K562 (cell line): ENCODE data around the gene RAB12. TPM values are rescaled to one million over a fixed set of nuclear protein-coding genes. Genes with fewer than 3 reads are reported as not detected.
"Not testable (repeated sequence)": the region's sequence is repeated elsewhere in the genome, so short reads cannot be mapped to it uniquely, and the experiment has no call there.

ENCODE experiments used
- ATAC-seq: fragments of 200-7000 bp; cut with Tn5 transposase; 3 replicates; pipeline ENCODE4 v1.9.1; 2020; ENCODE audit warnings: moderate library complexity
- BruUV-seq: library from RNA; stranded (reverse); fragments of 400-500 nt; replicated peaks from 2 replicates; lab custom pipeline; 2021; lab: Mats Ljungman, UMichigan
- CTCF ChIA-PET: fragments of 300-600 bp; formaldehyde crosslinking; extraction: SDS; loops from one replicate; lab custom pipeline; 2021; ENCODE audit warnings: low intra/inter-chr PET ratio; lab: Yijun Ruan, JAX
- POLR2A ChIA-PET: fragments of 300-600, 350-650 bp; sonication (Branson Sonifier 250); formaldehyde crosslinking; extraction: SDS; loops from one replicate; lab custom pipeline; 2021; ENCODE audit warnings: antibody characterized with exemption, inconsistent platforms; lab: Yijun Ruan, JAX
- DNase-seq, 4 experiments: peaks; one replicate each; pipeline versions ENCODE4 v3.0.0 to v3.0.0-alpha.2; 2011 to 2018; ENCODE audit warnings: low spot score in 3 of 4, mixed read lengths in 3 of 4; ENCODE audit errors: extremely low read depth in 1 of 4
- FAIRE-seq: peaks from 2 replicates; lab custom pipeline; 2011; peaks lifted over from hg19 to GRCh38; lab: Jason Lieb, UNC
- H2AFZ ChIP-seq: 2 replicates; pipeline ENCODE4 v1.6.0; 2011; ENCODE audit warnings: low read depth, low read length, control low read depth, inconsistent platforms
- H3K27ac ChIP-seq: fragments of 200-600 bp; 3 replicates; pipeline ENCODE4 v1.8.0; 2011; ENCODE audit warnings: low read depth, mild to moderate bottlenecking, control low read depth, inconsistent platforms, low read length, moderate library complexity, mixed read lengths; ENCODE audit errors: extremely low read depth
- H3K27me3 ChIP-seq, 2 experiments: fragments of 300-600 bp in 1 of 2; 2 replicates in 1 of 2; 3 replicates in 1 of 2; pipeline versions ENCODE4 v1.6.0 to v1.8.0; 2011; ENCODE audit warnings: inconsistent platforms in 2 of 2, low read length in 2 of 2, mild to moderate bottlenecking in 1 of 2, mixed read lengths in 1 of 2, moderate library complexity in 1 of 2; ENCODE audit not compliant: control insufficient read depth in 2 of 2, insufficient read depth in 2 of 2
- H3K36me3 ChIP-seq: fragments of 300-600 bp; 3 replicates; pipeline ENCODE4 v1.8.0; 2011; ENCODE audit warnings: mild to moderate bottlenecking, low read length, inconsistent platforms; ENCODE audit not compliant: control insufficient read depth, insufficient read depth
- H3K4me1 ChIP-seq, 2 experiments: fragments of 200-600 bp in 1 of 2; replicated peaks in 1 of 2; 2 replicates in 1 of 2; 3 replicates in 1 of 2; pipeline versions ENCODE4 v1.5.1 to v1.8.0; 2011; ENCODE audit warnings: inconsistent platforms in 2 of 2, low read length in 2 of 2, mild to moderate bottlenecking in 1 of 2, mixed read lengths in 1 of 2, moderate library complexity in 1 of 2; ENCODE audit not compliant: control insufficient read depth in 2 of 2, insufficient read depth in 2 of 2
- H3K4me2 ChIP-seq: 2 replicates; pipeline ENCODE4 v1.6.1; 2011; ENCODE audit warnings: low read length, control low read depth, inconsistent platforms, mixed read lengths; ENCODE audit not compliant: insufficient read depth
- H3K4me3 ChIP-seq: fragments of 200-600 bp; sonication (generic), shearing (Covaris generic); 2 replicates; pipeline ENCODE4 v1.5.1; 2016; ENCODE audit warnings: control low read depth, inconsistent platforms
- H3K79me2 ChIP-seq: fragments of 200-600 bp; 3 replicates; pipeline ENCODE4 v1.8.0; 2011; ENCODE audit warnings: low read length, inconsistent platforms; ENCODE audit not compliant: control insufficient read depth, insufficient read depth
- H3K9ac ChIP-seq, 2 experiments: 2 replicates each; pipeline versions ENCODE4 v1.6.0 to v1.6.1; 2011; ENCODE audit warnings: low read depth in 2 of 2, low read length in 2 of 2, control low read depth in 1 of 2, inconsistent platforms in 1 of 2, mild to moderate bottlenecking in 1 of 2, mixed read lengths in 1 of 2; ENCODE audit not compliant: insufficient read depth in 1 of 2
- H3K9me1 ChIP-seq: one replicate; pipeline ENCODE4 v1.6.0; 2011; ENCODE audit warnings: inconsistent platforms, mild to moderate bottlenecking, low read length, moderate library complexity; ENCODE audit not compliant: control insufficient read depth, insufficient read depth
- H3K9me3 ChIP-seq: replicated peaks from 2 replicates; pipeline ENCODE4 v1.5.1; 2011; ENCODE audit warnings: low read depth, low read length, inconsistent platforms; ENCODE audit not compliant: control insufficient read depth, insufficient read depth
- H4K20me1 ChIP-seq: replicated peaks from 2 replicates; pipeline ENCODE4 v1.6.1; 2011; ENCODE audit warnings: low read length, inconsistent platforms, mixed read lengths; ENCODE audit not compliant: control insufficient read depth, insufficient read depth
- BCL6 ChIP-seq: fragments of 250-450 bp; sonication (Bioruptor Pico); IDR thresholded peaks from 2 replicates; pipeline ENCODE4 v1.4.0; 2020
- CBX5 ChIP-seq: IDR thresholded peaks from 2 replicates; pipeline ENCODE4 v1.6.1; 2014; ENCODE audit warnings: low read depth, borderline replicate concordance
- HDGF ChIP-seq: fragments of 450-650 bp; IDR thresholded peaks from 2 replicates; pipeline ENCODE4 v1.6.1; 2016
- JUN ChIP-seq, 2 experiments: sonication (generic) in 1 of 2; formaldehyde crosslinking in 1 of 2; IDR thresholded peaks; 2 replicates each; pipeline versions ENCODE4 v1.6.1 to v1.8.0; 2012 to 2022; ENCODE audit warnings: borderline replicate concordance in 2 of 2, mild to moderate bottlenecking in 2 of 2, improper control_type of control experiment in 1 of 2, low read depth in 1 of 2, low read length in 1 of 2, missing genetic modification reagents in 1 of 2
- MCM7 ChIP-seq, 2 experiments: fragments of 450-650 bp; IDR thresholded peaks; 2 replicates each; pipeline ENCODE4 v1.6.1; 2016 to 2018
- NCOA1 ChIP-seq: fragments of 450-650 bp; IDR thresholded peaks from 2 replicates; pipeline ENCODE4 v1.6.1; 2016; ENCODE audit warnings: low read depth
- POLR2H ChIP-seq: IDR thresholded peaks from 2 replicates; pipeline ENCODE4 v1.6.1; 2016; ENCODE audit warnings: missing genetic modification characterization, low read depth, mild to moderate bottlenecking, control low read depth, missing compliant biosample characterization, moderate library complexity
- ZNF140 ChIP-seq: fragments of 250-450 bp; sonication (Bioruptor Pico); IDR thresholded peaks from 2 replicates; pipeline ENCODE4 v1.8.0; 2021; ENCODE audit warnings: moderate library complexity, mild to moderate bottlenecking, inconsistent platforms
- WGBS: fragments of 100-300 bp; shearing (Covaris generic); methylation state at CpG from one replicate; pipeline ENCODE4 v1.1.6; 2016; ENCODE audit warnings: low coverage, mixed read lengths; ENCODE audit not compliant: insufficient coverage; ENCODE audit errors: missing lambda C conversion rate; 5-methylcytosine and 5-hydroxymethylcytosine counted together
- in situ Hi-C: fragments of 300-500 bp; cut with MboI; formaldehyde crosslinking; loops from 4 replicates; pipeline ENCODE4 v1.15.0; 2018; ENCODE audit warnings: inconsistent platforms, mixed read lengths
- intact Hi-C: fragments of 100-400 bp; cut with micrococcal nuclease; formaldehyde crosslinking; loops from 2 replicates; pipeline ENCODE4 v1.14.2; 2022
- polyA plus RNA-seq, 8 experiments: library from polyadenylated mRNA; depleted of rRNA in 4 of 8; stranded (reverse) in 5 of 8; unstranded in 3 of 8; fragments of >200 nt; fragmentation: Nextera tagmentation in 2 of 8; fragmentation: Illumina TruSeq in 1 of 8; extraction: Ambion mirVana in 2 of 8; extraction: Trizol in 1 of 8; gene quantifications; 2 replicates each; pipeline versions ENCODE4 v1.2.1 to v1.2.3, GENCODE V29; 2011 to 2014; ENCODE audit warnings: inconsistent platforms in 1 of 8, missing spikeins in 1 of 8
- total RNA-seq, 7 experiments: library from RNA; depleted of rRNA in 6 of 7; stranded (reverse); fragments of >200 nt in 6 of 7; fragmentation: Illumina TruSeq in 2 of 7; extraction: Trizol in 2 of 7; gene quantifications; 2 replicates each; pipeline versions ENCODE4 v1.2.1 to v1.2.3, GENCODE V29; 2011 to 2021; ENCODE audit warnings: low replicate concordance in 1 of 7
- TF ChIP-seq, protein P1 (sequence below), 2 experiments: fragments of 250-450 bp in 1 of 2; fragments of 450-650 bp in 1 of 2; sonication (Bioruptor Pico) in 1 of 2; IDR thresholded peaks; 2 replicates each; pipeline versions ENCODE4 v1.6.1 to v1.8.0; 2016 to 2021; ENCODE audit warnings: mild to moderate bottlenecking in 2 of 2, moderate library complexity in 2 of 2, missing compliant biosample characterization in 1 of 2, missing genetic modification characterization in 1 of 2
- TF ChIP-seq, protein P2 (sequence below): fragments of 250-450 bp; sonication (Bioruptor Pico); IDR thresholded peaks from 2 replicates; pipeline ENCODE4 v1.5.0; 2021
- TF ChIP-seq, protein P3 (sequence below): sonication (generic); formaldehyde crosslinking; IDR thresholded peaks from 2 replicates; pipeline ENCODE4 v1.8.0; 2022; ENCODE audit warnings: missing genetic modification reagents, mild to moderate bottlenecking, borderline replicate concordance

Gene RAB12
- total and polyA plus RNA-seq, 9 of the 15 experiments (the other 6 are each of a cell fraction or from before 2014, with no cell fraction given), result 0.48 to 21.6 (median 18.8) TPM

DNA sequence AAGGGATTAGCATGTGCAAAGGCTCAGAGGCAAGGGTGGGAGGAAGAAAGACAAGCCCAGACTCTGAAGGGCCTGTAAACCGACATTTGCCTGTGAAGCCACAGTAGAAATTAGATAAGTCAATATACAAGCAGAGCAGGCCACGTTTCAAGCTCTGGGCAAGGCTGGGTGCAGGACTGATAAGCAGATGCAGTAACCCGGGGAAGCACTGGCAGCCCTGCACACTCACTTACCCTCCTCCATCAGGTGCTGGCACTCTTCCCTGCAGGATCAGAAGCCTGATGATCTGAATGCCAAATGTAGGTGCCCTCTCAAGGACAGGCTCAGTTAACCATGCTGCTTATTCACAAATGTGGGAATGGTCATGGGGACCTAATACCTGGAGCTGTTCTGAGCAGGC, 46.3 kb upstream of the RAB12 start (continued):
- TF ChIP-seq, protein P1, sequence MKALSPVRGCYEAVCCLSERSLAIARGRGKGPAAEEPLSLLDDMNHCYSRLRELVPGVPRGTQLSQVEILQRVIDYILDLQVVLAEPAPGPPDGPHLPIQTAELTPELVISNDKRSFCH (CRISPR knock-in tag; IDR thresholded peaks at IDR 0.05), result no peak
- TF ChIP-seq, protein P1 (tag; IDR thresholded peaks at IDR 0.05), result no peak

DNA sequence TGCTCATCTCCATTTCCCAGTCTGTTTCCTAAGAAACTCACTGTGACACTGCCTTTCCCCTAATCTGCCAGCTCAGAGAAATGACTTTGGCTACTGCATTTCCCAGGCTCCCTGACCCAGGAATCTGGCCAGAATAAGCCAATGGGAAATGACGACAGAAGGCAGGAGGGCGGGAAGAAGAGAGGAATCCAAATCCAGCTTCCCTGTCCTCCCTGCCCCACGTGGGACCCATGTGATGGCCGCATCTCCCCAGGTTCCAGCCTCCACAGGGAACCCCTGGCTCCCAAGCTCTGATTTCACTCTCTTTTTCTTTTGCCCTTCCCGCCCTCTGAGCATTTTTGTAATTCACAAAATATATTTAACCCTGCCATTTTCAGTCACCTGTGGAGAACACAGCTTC, 37.8 kb upstream of the RAB12 start:
- no peak overlapping the region for H3K9ac ChIP-seq
- in situ Hi-C loops, result no loop called here
- intact Hi-C loops, result no loop called here
- no peak overlapping the region for H2AFZ ChIP-seq
- ChIA-PET POLR2A (interaction anchor here (0.7 to 1.1 kb wide), 4 partner anchors 15 to 1463 kb away, joined by 3 read pairs; no protein-coding TSS in a partner anchor), CTCF (no interaction called here)
- H3K79me2 ChIP-seq, result no peaks in the 10 kb centered on the region
- no peak overlapping the region for H3K4me2 ChIP-seq
- FAIRE-seq, result no peak
- H3K9me1 ChIP-seq, result no peaks in the 10 kb centered on the region
- no peaks in the 10 kb centered on the region for H3K36me3 ChIP-seq
- peaks cover 11 to 20% of the 10 kb centered on the region in 2 experiments; a peak in 4 of 5 replicates for H3K27me3 ChIP-seq
- H4K20me1 ChIP-seq, result no peaks in the 10 kb centered on the region
- BruUV-seq, result no TSS peak
- no peak overlapping the region for H3K27ac ChIP-seq
- ATAC-seq, result no peak
- no peak overlapping the region for H3K4me3 ChIP-seq
- no peak for DNase-seq
- no peaks in the 10 kb centered on the region for H3K9me3 ChIP-seq
- no peaks in the 10 kb centered on the region for H3K4me1 ChIP-seq
- 0% methylated on average over 5 of the region's 5 CpGs for WGBS
- TF ChIP-seq NCOA1, result no peak
- TF ChIP-seq CBX5, result no peak
- TF ChIP-seq JUN (IDR thresholded peaks at IDR 0.05; ENCODE audit: borderline replicate concordance, low read depth, low read length), result no peak
- no peak for TF ChIP-seq JUN (CRISPR knock-in tag; IDR thresholded peaks at IDR 0.05; ENCODE audit: borderline replicate concordance)
- TF ChIP-seq BCL6 (CRISPR knock-in tag), result no peak
- TF ChIP-seq MCM7 (IDR thresholded peaks at IDR 0.05), result no peak
- TF ChIP-seq, protein P2, sequence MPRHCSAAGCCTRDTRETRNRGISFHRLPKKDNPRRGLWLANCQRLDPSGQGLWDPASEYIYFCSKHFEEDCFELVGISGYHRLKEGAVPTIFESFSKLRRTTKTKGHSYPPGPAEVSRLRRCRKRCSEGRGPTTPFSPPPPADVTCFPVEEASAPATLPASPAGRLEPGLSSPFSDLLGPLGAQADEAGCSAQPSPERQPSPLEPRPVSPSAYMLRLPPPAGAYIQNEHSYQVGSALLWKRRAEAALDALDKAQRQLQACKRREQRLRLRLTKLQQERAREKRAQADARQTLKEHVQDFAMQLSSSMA (CRISPR knock-in tag), result no peak
- TF ChIP-seq HDGF, result no peak
- TF ChIP-seq, protein P3, sequence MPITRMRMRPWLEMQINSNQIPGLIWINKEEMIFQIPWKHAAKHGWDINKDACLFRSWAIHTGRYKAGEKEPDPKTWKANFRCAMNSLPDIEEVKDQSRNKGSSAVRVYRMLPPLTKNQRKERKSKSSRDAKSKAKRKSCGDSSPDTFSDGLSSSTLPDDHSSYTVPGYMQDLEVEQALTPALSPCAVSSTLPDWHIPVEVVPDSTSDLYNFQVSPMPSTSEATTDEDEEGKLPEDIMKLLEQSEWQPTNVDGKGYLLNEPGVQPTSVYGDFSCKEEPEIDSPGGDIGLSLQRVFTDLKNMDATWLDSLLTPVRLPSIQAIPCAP (CRISPR knock-in tag), result no peak
- no peak for TF ChIP-seq ZNF140 (CRISPR knock-in tag)
- no peak for TF ChIP-seq POLR2H (tag)

DNA sequence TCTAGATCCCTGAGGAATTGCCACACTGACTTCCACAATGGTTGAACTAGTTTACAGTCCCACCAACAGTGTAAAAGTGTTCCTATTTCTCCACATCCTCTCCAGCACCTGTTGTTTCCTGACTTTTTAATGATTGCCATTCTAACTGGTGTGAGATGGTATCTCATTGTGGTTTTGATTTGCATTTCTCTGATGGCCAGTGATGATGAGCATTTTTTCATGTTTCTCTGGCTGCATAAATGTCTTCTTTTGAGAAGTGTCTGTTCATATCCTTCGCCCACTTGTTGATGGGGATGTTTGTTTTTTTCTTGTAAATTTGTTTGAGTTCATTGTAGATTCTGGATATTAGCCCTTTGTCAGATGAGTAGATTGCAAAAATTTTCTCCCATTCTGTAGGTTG, 35.5 kb upstream of the RAB12 start:
- H3K9me3 ChIP-seq, FAIRE-seq, H3K27ac ChIP-seq, H4K20me1 ChIP-seq, POLR2A ChIA-PET, H2AFZ ChIP-seq, H3K79me2 ChIP-seq, H3K9me1 ChIP-seq, DNase-seq, H3K9ac ChIP-seq, H3K4me3 ChIP-seq, H3K4me1 ChIP-seq, in situ Hi-C loops, H3K4me2 ChIP-seq, ATAC-seq, CTCF ChIA-PET, BruUV-seq, intact Hi-C loops, H3K36me3 ChIP-seq: not testable (repeated sequence)
- WGBS, result no CpG with 5 or more reads among the region's 1 CpG
- H3K27me3 ChIP-seq, result peaks cover 8 to 13% of the 10 kb centered on the region in 2 experiments; a peak in 3 of 5 replicates
